ENCODE data around the gene SDR42E2. TPM values are rescaled to one million over a fixed set of nuclear protein-coding genes. Genes with fewer than 3 reads are reported as not detected.

Gene SDR42E2
- total and polyA plus RNA-seq, 2 donors from 2014 or later: not detected

DNA sequence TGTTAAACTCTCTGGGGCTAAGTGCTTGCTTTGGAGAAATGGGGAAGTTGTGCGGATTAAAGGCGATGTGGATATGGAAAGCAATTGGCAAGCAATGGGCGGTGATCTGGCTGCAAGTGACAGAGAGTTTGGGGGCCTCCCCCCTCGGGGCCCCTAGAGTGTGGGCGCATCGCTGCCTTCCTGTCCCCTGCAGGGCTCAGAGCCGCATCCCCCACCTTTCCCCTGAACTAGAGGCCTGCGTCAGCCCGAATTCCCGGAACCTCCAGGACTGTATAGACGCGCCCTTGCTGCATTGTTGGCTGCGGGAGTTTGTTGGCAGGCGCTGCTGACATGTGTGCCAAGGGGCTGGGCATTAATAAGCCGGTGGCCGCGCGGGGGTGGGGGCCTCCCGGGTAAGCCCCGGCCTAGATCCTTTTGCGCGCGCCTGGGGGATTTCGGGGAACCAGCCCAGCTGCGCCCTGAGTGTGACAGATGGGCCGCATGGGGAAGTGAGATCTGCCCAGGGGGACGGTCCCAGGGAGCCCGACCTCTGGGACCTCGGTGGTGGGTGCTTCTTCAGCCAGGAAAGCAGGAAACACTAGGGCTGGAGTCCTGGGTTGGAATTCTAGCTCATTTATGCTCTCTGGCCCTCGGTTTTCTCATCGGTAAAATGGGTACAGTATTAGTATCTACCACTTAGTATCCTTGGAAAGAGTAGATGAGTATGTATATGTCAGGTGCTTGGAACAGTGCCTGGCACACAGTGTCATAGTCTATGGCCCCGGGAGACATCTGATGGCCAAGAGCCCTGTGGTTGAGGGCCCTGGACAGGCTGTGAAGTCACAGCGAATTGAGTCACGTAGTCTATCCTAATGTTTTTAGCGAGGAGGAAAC, 44.8 kb downstream of the SDR42E2 start:
- peak; percentile 45 to 91 (median 68) for DNase-seq

DNA sequence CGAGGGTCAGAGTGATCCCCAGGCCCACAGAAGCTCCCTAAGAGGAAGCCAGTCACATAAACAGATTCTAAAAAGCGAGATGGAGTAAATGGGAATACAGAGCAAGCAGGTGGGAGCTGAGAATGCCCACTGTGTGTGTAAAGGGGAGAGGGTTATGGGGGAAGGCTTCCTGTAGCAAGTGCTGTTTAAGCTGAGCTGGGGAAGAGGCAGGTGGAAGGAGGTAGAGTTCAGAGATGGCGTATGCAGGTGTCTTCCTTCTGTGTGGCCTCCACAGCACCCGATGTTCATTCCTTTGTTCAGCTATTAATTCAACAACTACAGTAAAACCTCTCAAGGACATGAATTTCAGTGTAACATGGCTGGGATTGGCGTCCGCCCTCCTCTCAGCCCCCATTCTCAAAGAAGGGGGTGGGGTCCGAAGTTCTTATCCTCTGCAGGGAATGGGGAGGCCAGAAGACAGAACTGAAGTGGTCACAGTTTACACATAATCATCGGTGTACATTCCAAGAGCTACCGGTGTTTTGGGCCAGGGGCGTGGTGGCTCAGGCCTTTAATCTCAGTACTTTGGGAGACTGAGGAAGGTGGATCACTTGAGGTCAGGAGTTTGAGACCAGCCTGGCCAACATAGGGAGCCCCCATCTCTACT, 45.5 kb downstream of the SDR42E2 start:
- Histone ChIP-seq H3K9ac (ENCODE audit: low read length in 3 of 3) (peak overlapping the region in 1 of 3 donors; percentile 76), H3K36me3 (ENCODE audit: control insufficient read depth in 2 of 3, insufficient read depth in 3 of 3, low read length in 3 of 3) (no peaks in the 10 kb centered on the region), H3K4me3 (ENCODE audit: low read length in 3 of 3) (peak overlapping the region in 2 of 3 donors; percentile 48 to 65), H3K4me1 (ENCODE audit: control insufficient read depth in 2 of 3, insufficient read depth in 2 of 3, low read depth in 1 of 3, low read length in 3 of 3) (peaks cover 0 to 4% (median 3%) of the 10 kb centered on the region in 3 donors), H3K27ac (ENCODE audit: low read depth in 2 of 2, low read length in 2 of 2) (peak overlapping the region in 1 of 2 donors; percentile 41), H3K9me3 (ENCODE audit: control insufficient read depth in 2 of 3, insufficient read depth in 1 of 3, low read length in 3 of 3) (no peaks in the 10 kb centered on the region), H3K27me3 (ENCODE audit: control insufficient read depth, insufficient read depth, low read length) (no peaks in the 10 kb centered on the region)
- DNase-seq: no peak
- TF ChIP-seq, protein P1, sequence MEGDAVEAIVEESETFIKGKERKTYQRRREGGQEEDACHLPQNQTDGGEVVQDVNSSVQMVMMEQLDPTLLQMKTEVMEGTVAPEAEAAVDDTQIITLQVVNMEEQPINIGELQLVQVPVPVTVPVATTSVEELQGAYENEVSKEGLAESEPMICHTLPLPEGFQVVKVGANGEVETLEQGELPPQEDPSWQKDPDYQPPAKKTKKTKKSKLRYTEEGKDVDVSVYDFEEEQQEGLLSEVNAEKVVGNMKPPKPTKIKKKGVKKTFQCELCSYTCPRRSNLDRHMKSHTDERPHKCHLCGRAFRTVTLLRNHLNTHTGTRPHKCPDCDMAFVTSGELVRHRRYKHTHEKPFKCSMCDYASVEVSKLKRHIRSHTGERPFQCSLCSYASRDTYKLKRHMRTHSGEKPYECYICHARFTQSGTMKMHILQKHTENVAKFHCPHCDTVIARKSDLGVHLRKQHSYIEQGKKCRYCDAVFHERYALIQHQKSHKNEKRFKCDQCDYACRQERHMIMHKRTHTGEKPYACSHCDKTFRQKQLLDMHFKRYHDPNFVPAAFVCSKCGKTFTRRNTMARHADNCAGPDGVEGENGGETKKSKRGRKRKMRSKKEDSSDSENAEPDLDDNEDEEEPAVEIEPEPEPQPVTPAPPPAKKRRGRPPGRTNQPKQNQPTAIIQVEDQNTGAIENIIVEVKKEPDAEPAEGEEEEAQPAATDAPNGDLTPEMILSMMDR (IDR thresholded peaks at IDR 0.05; ENCODE audit: borderline replicate concordance, extremely low read depth, insufficient read depth): no peak
- intact Hi-C loops (cut with DNase I): no loop called here
- no peak for FAIRE-seq

More for the DNA sequence above, 44.8 kb downstream of the SDR42E2 start:
- no peaks in the 10 kb centered on the region for H3K9me3 ChIP-seq (ENCODE audit: control insufficient read depth in 2 of 3, insufficient read depth in 1 of 3, low read length in 3 of 3)
- H3K9ac ChIP-seq (ENCODE audit: low read length in 3 of 3): peak overlapping the region; percentile 33 to 76 (median 54)
- peak overlapping the region in 1 of 2 donors; percentile 77 for H3K27ac ChIP-seq (ENCODE audit: low read depth in 2 of 2, low read length in 2 of 2)
- H3K4me1 ChIP-seq (ENCODE audit: control insufficient read depth in 2 of 3, insufficient read depth in 2 of 3, low read depth in 1 of 3, low read length in 3 of 3): peaks cover 0 to 4% (median 3%) of the 10 kb centered on the region in 3 donors
- intact Hi-C loops (cut with DNase I): no loop called here
- peak overlapping the region; percentile 48 to 65 (median 65) for H3K4me3 ChIP-seq (ENCODE audit: low read length in 3 of 3)
- H3K36me3 ChIP-seq (ENCODE audit: control insufficient read depth in 2 of 3, insufficient read depth in 3 of 3, low read length in 3 of 3): no peaks in the 10 kb centered on the region
- TF ChIP-seq, protein P1 (IDR thresholded peaks at IDR 0.05; ENCODE audit: borderline replicate concordance, extremely low read depth, insufficient read depth): no peak
- H3K27me3 ChIP-seq (ENCODE audit: control insufficient read depth, insufficient read depth, low read length): no peaks in the 10 kb centered on the region
- FAIRE-seq: no peak

DNA sequence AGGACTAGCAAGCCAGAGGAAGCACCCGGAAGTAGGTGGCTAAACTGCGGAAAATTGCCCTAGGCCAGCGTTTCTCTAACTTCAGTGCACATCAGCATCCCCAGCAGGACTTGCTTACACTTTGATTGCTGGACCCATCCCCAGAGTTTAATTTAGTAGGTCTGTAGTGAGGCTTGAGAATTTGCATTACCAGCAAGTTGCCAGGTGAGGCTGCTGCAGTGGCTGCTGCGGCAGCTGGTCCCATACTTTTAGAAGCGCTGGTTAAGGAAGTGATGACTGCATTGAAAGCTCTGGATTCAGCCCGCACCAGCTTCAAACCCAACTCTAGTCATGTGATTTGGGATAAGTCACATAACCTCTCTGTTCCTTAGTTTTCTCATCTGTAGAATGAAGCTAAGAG, 48.0 kb downstream of the SDR42E2 start:
- Histone ChIP-seq H3K27ac (ENCODE audit: low read depth in 2 of 2, low read length in 2 of 2) (no peak overlapping the region), H3K4me1 (ENCODE audit: control insufficient read depth in 2 of 3, insufficient read depth in 2 of 3, low read depth in 1 of 3, low read length in 3 of 3) (peaks cover 0 to 4% (median 3%) of the 10 kb centered on the region in 3 donors)
- intact Hi-C loops (cut with DNase I): loop anchor here (10.0 kb wide), 1 partner anchor 75 kb away; no protein-coding TSS in a partner anchor

More for the DNA sequence above, 48.0 kb downstream of the SDR42E2 start:
- TF ChIP-seq, protein P1 (IDR thresholded peaks at IDR 0.05; ENCODE audit: borderline replicate concordance, extremely low read depth, insufficient read depth): no peak
- Histone ChIP-seq H3K27me3 (ENCODE audit: control insufficient read depth, insufficient read depth, low read length) (no peaks in the 10 kb centered on the region), H3K9ac (ENCODE audit: low read length in 3 of 3) (no peak overlapping the region), H3K4me3 (ENCODE audit: low read length in 3 of 3) (no peak overlapping the region), H3K36me3 (ENCODE audit: control insufficient read depth in 2 of 3, insufficient read depth in 3 of 3, low read length in 3 of 3) (no peaks in the 10 kb centered on the region), H3K9me3 (ENCODE audit: control insufficient read depth in 2 of 3, insufficient read depth in 1 of 3, low read length in 3 of 3) (no peaks in the 10 kb centered on the region)
- FAIRE-seq: no peak
- DNase-seq: no peak

Data from kidney (tissue), 14 donors.